ENCODE measurements around the gene PXT1. TPM values are rescaled to one million over a fixed set of nuclear protein-coding genes. Genes with fewer than 3 reads are reported as not detected.

Gene PXT1, protein sequence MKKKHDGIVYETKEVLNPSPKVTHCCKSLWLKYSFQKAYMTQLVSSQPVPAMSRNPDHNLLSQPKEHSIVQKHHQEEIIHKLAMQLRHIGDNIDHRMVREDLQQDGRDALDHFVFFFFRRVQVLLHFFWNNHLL
- 0.08 TPM in 1 of 2 replicates, not detected in the other for total RNA-seq

DNA sequence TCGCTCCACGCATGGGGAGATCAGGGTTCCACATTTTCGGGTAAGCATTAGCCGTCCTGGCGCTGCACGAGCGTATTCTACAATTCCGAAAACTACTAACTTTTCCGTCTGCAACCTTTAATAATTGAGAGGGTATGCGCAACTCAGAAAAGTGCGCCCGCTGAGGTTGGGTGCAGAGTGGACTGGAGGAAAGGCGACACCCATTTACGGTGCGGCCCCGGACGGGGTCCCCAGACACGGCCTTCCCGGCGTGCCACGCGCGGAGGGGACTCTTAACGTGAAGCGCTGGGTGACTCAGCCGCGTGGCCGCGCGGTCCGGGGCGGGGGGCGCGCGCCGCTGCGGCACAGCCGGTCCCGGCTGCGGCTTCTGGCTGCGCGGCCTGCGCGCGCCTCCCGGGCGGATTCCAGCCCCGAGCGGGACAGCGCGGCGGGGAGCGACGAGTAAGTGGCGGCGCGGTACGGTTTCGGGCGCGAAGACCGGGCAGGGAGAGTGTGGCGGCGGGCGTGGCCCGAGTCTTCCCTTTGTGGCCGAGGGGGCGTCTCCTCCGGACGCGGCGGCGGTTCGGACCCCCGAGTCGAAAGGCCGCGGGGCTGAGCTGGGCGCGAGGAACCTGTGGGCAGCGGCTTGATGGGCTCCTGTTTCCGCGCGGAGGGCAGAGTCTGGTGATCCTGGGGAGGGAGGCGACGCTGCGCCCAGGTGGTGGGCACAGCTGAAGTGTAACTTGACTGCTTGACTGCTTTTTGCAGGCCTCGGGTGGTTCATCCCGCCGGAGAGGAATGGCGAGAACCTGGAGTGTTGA lies at the start of gene PXT1, which contains the start of gene KCTD20:
PXT1 (minus strand) TSS at position 184 of the 800 bp plus-strand sequence. CDS start 16,772 bp downstream, outside the sequence.
KCTD20 (plus strand) TSS at position 330 of the 800 bp plus-strand sequence. CDS start 27,098 bp downstream, outside the sequence.

DNA sequence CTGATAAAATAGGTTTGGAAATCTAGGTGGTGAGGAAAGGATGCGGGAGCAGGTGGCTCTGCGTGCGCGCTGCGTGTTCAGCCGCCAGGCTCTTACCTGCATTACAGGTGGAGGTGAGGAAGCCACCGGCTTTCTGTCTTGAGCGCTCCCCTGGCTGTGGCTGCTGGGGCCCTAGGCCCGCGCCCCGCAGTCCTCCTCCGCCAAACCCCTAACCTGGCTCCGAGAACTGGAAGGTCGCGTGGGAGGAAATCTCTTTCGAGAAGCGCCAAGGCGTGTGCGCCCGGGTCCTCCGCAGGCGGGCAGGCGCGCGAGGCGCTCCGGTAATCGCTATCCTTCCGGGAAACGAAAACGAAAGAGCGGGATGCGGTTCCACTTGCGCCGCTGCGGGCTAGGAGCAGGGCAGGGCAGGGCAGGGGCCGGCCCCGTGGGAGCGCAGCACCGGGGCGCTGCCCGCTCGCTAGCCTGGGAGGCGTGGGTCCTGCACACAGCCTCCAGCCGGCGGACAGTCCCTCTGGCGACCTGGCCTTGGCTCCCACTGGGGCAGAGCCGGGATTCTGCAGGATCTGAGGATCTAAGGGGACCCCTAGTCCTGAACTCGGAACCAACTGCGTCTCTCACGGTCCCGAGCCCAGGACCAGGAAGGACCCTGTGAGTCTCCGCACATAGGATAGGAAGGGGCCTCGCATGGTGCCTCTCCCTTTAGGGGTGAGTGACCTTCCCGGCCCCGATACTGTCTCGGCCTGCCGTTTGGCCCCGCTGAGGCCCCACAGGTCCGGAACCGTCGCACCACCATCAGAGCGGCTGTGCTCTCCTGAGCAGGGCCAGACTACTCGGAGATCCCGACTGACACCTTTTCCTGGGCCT lies 55.0 kb downstream of the PXT1 start, which contains the start of gene ETV7:
ETV7 (minus strand) TSS at position 230 of the 864 bp plus-strand sequence; CDS start at position 102, 128 bp downstream.

Other genes starting within 250 kb of the PXT1 start
- gene BRPF3, start 246.1 kb downstream of the PXT1 start, total RNA-seq: 2.5 and 4.3 TPM in 2 replicates
- gene PNPLA1, start 172.8 kb downstream of the PXT1 start, total RNA-seq: 0.16 TPM in 1 of 2 replicates, not detected in the other
- gene BNIP5, start 106.0 kb downstream of the PXT1 start, total RNA-seq: not detected in 2 replicates
- gene ETV7, start 55.2 kb downstream of the PXT1 start, total RNA-seq: 0.11 and 0.47 TPM in 2 replicates
- gene KCTD20, start 146 bp upstream of the PXT1 start, total RNA-seq: 18.4 and 26.0 TPM in 2 replicates
- gene STK38, start 104.6 kb upstream of the PXT1 start, total RNA-seq: 12.8 and 12.9 TPM in 2 replicates
- gene SRSF3, start 151.5 kb upstream of the PXT1 start, total RNA-seq: 228 and 470 TPM in 2 replicates
- gene CDKN1A, start 235.9 kb upstream of the PXT1 start, total RNA-seq: 314 and 410 TPM in 2 replicates

All from hair follicular keratinocyte (primary cell).